Ammon's horn (tissue), 1 donor: ENCODE results near the gene IRF7.
A peak's percentile ranks its signal among the peaks of the same experiment; 100 is the strongest.
"Not testable (repeated sequence)": the region's sequence is repeated elsewhere in the genome, so short reads cannot be mapped to it uniquely, and the experiment has no call there.

ENCODE experiments used
- DNase-seq: peaks from one replicate; pipeline ENCODE4 v3.0.0-alpha.2; 2016; ENCODE audit warnings: low spot score

The IRF7 gene

DNA sequence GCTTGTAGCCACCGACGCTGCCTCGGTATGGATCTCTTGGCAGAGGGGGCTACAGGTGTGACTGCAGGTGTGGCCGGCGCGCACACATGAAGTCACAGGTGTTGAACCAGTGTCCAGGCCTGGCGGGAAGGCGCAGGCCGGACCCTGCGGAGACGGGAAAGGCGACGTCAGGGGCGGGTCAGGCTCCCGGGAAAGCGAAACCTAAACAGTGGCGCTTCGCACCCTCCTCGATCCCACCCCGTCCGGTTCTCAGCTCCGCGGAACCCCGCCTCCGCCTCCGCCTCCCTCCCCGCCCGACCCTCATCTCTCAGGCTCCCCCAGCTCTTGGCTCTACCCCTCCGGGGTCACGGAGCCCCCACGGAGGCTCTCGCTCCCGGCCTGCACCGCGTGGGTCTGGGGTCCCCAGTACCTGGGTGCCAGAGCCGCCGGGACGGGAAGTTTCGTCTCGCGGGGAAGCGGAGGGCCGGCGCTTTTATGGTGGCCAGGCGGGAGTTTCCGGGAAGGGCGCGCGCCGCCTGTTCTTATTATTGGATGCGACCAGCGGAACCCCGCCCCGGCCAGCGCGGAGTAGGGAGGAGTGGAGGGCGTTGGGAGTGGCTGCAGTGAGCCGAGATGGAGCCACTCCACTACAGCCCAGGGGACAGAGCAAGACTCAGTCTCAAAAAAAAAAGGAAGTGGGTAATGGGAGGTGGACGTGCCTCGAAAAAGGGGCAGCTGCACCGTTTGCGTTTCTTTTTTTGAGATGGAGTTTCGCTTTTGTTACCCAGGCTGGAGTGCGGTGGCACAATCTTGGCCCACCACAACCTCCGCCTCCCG is at the start of gene IRF7:
Gene IRF7 (minus strand): TSS at position 447 of the 816 bp plus-strand sequence. CDS start 586 bp downstream, outside the sequence.
- peak; percentile 94 for DNase-seq

DNA sequence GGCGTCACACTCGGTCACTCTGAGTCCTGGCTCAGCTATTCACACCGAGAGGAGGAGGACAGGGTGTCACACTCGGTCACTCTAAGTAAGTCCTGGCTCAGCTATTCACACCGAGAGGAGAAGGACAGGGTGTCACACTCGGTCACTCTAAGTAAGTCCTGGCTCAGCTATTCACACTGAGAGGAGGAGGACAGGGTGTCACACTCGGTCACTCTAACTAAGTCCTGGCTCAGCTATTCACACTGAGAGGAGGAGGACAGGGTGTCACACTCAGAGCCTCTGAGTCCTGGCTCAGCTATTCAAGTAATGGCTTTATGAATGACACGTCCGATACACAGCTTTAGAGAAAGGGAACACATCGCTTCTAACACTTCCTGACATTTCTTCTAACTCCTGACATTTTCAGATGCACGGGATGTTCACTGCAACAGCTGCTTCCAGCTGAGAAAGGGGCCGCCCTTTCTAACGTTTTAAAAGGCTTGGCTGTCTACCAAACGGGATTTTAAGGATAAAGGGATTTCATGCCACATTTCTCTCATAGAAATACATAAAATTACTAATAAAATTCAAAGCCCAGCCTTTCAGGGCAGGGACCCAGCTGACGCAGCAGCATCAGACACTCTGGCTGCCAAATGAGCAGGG is 49.4 kb upstream of the IRF7 start:
- DNase-seq, result no peak

DNA sequence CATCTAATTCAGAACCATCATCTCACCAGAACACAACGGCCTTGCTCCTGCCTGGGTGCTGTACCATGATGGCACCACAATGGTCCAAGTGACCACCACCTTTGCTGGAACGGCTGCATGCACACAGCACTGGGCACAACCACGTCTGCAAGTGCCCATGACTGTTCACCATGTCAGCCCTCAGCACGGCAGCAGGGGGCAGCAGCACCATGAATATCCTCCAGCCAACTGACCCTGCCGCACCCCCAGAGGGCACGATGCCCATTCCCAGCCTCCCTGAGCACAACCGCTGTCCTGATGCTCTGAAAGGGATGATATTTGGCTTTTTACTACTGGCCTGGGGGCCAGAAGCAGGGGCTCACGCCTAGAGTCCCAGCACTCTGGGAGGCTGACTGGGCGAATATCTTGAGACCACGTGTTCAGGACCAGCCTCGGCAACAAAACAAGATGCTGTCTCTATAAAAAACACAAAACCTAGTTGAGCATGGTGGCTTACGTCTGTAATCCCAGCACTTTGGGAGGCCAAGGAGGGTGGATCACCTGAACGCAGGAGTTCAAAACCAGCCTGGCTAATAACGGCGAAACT is 47.0 kb upstream of the IRF7 start:
- peak; percentile 77 for DNase-seq

DNA sequence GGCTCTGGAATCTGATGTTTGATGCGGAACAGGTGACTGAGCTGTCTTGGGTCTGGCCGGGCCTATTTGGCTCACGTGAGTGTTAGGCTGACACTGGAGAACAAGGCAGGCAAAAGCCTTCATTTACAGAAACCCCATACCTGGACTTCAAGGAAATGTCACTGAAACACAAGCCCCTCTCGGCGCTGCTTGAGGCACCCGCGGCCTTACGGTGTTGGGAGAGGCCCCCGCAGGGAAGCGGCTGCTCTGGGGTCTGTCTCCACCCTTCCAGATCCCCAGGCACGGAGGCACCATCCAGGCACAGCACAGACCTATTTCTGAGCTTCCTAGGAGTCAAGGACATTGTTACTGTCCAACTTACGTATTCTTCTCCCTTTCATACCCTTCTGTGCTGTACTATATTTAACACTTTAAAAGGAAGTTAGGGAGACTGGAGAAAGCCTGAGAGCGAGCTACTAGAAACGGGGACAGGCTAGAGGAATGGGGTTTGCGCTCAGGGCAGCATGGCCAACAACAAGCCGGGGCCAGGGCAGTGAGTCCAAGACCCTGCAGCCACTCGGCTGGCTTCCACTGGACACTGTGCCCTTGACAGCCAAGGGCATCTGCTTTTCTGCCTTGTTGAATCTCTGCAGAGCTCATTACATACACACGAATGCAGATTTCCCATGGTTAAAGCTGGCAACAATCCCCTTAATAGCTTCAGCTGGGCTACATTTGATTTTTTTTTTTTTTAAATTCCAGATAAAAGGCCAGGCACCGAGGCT is 45.1 kb upstream of the IRF7 start:
- no peak for DNase-seq

DNA sequence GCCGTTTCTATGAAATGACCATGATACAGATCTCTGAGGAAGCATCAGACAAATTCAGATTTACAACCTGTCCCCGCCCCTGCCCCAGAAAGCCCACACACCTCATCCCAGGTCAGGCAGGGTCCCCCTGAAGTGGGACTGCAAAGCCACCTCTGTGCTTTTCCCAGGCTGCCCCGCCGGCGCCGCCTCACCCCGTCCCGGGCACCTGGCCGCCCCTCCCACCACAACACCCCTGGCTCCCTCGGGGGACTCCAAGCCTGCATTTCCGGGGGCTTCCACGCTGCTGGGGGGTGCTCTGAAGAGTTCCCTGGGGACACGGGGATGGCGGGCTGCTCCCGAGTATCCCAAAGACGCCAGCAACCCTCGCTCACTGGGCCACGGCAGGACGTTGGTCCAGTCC is 44.5 kb upstream of the IRF7 start:
- no peak for DNase-seq

DNA sequence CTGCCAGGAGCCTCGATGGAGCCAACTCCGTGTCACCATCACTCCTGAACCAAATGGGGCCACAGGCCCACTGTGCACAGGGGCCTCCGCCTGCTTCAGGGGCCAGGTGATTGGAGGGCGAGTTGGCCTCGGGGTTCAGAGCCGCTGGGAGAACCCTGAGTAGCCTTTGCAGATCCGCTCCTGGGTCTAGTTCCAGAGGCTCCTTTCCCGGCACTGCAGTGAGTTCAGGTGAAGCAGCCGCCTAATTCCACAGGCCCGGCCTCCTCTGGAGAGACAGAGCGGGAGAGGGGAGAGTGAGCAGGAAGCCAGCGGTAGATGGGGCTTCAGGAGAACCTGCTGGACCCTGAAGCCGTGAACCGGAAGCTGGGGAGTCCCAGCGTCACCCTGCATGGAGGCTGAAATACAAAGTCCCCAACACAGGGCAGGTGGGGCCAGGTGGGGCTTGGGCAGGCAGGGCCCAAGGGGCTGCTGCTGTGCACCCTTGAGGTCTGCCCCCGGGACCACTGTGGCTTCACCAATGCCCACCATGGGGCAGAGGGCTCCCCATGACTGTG is 43.9 kb upstream of the IRF7 start:
- no peak for DNase-seq

DNA sequence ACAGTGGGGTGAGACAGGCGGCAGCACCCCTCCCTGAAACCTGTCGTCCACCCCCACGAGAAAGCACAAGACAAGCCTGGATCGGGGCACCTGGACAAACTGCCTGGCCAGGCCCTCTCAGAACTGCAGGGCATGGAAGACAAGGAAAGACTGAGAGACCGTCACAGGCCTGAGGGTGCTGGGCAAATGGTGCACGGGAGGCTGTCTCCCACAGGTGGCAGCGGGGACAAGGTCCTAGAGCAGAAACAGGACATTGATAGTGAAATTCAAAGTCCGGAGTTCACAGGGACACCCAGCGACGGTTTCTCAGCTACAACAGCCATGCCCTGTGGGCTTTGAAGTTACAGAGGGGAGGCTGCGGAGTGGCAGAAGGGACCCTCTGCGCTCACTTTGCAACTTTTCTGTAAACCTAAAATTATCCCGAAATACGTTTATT is 42.0 kb upstream of the IRF7 start:
- no peak for DNase-seq

DNA sequence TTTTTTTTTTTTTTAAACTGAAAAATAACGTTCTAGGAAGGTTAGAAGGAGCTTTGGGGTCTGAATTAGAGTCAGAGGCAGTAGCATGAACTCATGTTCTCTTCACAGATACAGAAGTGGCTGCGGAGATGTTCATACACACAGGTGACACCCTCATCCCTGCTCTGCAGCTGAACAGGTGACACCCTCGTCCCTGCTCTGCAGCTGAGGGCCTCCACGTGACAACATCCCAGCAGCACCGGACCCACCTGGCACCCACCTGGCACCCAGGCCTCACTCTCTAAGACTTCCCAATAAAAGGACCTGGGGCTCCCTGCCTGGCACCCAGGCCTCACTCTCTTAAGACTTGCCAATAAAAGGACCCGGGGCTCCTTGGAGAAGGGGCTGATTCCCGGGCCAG is 41.1 kb upstream of the IRF7 start:
- DNase-seq, result no peak

DNA sequence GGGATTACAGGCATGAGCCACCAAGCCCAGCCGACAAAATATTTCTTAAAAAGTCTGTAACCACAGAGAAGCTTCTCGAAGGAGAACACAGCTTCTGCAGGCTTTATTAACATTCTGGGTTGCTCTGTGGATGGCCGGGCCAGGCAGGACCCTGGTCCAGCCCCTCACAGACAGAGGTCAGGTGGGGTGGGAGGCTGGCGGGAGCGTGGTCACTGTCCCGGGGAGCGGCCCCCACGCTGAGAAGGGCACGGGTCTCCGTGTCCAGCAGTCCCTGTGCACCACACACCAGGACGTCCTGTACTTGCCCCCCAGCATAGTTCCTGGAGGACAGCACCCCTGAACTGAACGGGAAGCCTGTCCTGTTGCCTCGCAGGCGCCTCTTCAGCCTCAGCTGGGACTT is 40.7 kb upstream of the IRF7 start:
- DNase-seq, result no peak

DNA sequence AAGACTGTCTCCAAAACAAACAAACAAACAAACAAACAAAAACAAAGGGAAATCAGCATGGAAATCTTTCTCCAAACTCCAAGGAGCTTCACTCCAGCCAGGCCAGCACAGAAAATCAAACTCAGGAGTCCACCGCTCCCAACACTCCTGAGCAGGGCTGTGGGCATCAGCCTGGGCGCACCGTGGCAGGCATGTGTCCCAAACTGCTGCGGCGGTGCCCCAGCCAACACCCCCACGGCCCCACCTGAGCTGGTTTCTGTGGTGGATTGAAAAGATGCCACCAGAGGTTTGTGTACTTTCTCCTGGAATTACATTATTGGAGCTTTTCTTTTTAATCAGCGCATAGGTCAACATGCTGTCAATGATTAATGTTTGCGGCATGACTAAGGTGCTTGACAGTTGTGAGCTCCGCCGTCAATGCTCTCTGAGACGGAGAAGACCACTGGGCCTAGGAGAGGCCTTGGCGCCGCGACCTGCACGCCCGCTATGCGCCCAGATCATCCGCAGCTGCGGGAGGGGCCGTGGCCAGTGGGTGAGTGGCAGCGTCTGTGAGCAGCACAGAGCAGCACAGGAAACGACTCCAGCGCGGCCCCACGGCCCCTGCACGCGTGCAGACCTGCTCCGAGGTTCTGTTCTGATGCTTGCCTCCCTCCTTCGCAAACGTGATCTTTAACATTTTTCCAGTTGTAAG is 39.4 kb upstream of the IRF7 start:
- DNase-seq, result no peak

DNA sequence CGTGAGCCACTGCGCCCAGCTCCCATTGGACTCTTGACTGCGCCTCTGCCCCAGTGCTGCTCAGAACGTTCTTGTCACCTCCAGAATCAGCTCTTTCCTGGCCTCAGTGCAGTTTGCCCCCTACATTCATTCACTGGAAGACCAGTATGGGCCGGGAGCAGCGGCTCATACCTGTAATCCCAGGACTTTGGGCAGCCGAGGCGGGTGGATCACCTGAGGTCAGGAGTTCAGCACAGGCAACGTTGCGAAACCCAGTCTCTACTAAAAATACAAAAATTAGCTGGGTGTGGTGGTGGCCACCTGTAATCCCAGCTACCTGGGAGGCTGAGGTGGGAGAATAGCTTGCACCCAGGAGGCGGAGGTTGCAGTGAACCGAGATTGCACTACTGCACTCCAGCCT is 38.7 kb upstream of the IRF7 start:
- DNase-seq, result not testable (repeated sequence)

DNA sequence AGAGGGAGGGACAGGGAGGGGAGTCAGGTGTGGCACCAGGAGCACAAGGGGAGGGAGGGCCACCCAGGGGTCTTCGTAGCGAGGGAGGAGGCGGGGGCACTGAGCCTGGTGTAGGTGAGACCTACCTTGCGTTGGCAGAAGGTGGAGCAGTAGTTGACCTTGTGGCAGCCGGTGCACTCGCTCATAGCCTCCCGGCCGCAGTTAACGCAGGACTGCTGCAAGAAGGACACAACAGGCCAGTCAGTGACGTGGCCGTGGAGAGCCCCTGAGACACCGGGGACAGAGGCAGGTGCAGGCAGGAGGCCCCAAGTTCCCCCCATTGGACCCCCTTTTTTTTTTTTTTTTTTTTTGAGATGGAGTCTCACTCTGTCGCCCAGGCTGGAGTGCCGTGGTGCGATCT is 38.1 kb upstream of the IRF7 start:
- DNase-seq, result no peak

DNA sequence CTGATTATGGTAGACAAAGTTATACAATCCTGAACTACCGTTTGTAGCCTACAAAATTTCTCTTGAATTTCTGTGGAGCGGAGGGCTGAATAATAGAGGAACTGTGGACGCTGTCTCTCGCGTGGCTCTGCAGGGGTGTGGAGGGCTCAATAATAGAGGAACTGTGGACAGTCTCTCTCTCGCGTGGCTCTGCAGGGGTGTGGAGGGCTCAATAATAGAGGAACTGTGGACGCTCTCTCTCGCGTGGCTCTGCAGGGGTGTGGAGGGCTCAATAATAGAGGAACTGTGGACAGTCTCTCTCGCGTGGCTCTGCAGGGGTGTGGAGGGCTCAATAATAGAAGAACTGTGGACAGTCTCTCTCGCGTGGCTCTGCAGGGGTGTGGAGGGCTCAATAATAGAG is 37.4 kb upstream of the IRF7 start:
- not testable (repeated sequence) for DNase-seq

DNA sequence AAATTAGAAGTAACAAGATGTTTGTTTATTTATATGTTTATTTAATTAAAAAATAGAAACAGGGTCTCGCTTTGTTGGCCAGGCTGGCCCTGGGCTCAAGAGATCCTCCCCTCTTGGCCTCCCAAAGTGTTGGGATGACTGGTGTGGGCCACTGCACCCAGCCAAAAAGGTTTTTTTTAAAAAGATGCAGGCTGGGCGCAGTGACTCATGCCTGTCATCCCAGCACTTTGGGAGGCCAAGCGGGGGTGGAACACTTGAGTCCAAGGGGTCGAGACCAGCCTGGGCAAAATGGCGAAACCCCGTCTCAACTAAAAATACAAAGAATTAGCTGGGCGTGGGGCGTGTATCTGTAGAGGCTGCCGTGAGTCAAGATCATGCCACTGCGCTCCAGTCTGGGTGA is 34.7 kb upstream of the IRF7 start:
- DNase-seq, result no peak

DNA sequence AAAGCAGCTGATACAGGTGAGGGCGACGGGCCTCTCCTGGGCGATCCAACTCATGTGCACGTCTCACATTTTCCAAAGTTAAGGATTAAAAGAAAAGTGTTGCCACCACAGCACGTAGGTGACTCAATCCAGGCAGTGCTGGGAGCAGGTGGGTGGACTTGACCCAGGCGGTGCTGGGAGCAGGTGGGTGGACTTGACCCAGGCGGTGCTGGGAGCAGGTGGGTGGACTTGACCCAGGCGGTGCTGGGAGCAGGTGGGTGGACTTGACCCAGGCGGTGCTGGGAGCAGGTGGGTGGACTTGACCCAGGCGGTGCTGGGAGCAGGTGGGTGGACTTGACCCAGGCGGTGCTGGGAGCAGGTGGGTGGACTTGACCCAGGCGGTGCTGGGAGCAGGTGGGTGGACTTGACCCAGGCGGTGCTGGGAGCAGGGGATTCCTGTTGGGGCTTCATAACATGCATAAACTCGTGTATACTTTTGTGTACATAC is 32.0 kb upstream of the IRF7 start:
- DNase-seq, result not testable (repeated sequence)

DNA sequence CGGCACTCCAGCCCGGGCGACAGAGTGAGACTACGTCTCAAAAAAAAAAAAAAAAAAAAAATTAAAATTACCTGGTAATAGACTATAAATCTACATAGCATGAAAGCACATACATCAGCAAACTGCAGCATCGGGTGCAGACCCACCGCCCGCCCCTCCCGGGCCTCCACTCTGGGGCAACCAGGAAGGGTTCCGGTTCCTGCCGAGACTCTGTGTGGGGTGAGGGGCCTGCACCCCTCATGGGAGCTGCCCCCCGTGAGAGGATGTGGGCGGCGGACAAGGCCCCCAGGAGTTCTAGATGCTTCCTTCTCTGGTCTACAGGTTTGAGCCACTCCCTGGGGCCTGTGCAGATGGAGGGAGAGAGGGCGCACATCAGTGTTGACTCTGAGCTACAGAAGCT is 30.5 kb upstream of the IRF7 start:
- DNase-seq, result no peak

DNA sequence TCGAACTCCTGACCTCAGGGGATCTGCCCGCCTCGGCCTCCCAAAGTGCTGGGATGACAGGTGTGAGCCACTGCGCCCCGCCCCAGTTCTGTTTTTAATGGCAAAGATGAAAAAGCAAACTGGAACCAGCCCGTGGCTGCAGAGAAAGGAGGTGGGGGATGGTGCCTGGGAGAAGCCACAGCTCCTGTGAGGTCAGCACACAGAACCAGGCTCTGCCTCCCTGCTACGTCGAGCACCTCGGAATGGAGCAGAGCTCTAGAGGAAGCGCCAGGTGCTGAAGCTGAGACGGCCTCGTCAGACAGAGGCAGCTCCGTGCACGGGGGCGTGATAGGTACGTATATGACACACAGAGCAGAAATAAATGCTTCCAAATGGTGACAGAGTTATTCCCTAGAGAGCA is 29.8 kb upstream of the IRF7 start:
- DNase-seq, result no peak

DNA sequence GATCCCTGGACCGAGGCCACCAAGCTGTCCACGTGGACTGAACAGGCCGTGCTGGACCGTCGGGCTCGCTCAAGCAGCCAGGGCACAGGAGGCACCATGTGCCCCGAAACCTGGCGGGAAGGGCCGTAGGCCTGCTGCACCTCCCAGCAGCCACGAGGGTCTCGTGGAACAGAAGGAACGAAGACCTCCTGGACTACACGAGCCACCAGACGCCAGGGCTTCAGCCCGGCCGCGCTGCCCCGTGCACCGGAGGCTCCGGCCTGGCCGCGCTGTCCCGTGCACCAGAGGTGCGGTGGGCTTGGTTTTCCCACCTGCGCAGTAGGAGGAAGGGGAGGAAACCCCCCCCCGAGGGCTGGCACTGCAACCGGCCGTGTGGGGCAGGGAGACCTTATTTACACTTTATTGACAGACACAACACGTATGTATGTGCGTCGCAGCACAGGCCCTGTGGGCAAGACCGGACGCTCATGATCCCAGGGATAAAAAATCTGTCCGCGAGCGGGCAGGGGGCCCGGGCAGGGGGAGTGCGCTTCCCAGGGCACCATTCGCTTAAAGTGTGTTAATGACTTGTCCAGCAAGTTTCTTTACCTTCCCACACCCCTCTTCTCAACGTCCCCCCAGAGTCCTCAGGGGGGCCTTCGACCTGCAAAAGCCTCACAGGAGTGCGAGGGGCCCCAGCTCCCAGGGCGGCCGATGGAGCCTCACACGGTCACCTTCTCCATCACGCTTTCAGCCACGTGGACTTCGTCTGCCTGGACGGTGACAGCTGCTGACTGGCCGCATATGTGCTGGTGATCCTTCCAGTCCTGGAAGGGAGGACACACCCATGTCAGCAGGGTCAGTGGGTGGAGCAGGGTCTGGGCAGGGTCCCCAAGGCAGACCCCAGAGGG is 28.3 kb upstream of the IRF7 start:
- DNase-seq, result no peak

DNA sequence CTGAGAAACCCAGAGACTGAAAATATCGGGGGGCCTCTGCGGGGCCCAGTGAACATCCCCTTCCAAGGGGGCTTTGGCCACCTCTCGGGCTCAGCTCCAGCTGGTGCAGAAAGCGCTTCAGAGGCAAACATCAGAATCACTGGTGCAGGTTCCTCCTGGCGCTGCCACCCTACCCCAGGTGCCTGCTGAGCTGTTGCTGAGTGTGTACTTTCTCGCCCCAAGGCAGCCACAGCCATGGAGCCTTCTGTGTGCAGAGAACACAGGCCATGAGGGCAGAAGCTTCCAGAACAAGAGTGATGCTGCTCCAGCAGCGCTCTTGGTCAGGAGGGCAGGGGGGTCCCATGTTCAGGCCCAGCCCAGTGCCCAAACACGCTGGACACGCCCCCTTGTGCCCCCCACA is 27.6 kb upstream of the IRF7 start:
- no peak for DNase-seq

DNA sequence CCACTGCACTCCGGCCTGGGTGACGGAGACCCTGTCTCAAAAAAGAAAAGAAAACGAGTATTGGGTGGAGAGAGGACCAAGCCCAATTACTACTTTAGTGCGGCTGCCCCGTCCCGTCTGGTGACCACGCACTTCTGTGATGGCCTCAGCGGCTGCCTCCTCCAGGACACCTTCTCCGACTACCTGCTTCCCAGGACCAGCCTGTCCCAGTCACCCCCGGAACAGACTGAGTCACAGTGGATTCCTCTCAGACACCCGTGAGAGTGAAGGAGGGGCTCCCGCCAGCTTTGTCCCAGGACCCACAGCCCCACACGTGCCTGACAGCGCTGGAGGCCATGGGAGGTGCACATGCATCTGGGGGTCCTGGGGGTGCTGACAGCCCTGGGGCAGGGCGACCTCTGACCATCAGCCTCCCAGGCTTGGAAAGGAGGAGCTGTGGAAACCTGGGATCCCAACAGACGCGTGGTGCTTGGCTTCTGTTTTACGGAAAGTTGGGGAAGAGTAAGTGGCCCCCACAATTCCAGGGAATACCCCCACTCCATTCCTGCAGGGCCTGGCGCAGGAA is 26.1 kb upstream of the IRF7 start:
- DNase-seq, result no peak
